GM12878 (cell line): ENCODE results near the gene MAML2. TPM values are rescaled to one million over a fixed set of nuclear protein-coding genes. Genes with fewer than 3 reads are reported as not detected.
A peak's percentile ranks its signal among the peaks of the same experiment; 100 is the strongest.

Source experiments
- ATAC-seq: fragments of 200-7000 bp; cut with Tn5 transposase; 3 replicates; pipeline ENCODE4 v1.9.1; 2020; ENCODE audit warnings: mild to moderate bottlenecking, moderate library complexity
- BruUV-seq: library from RNA; stranded (reverse); fragments of 400-500 nt; replicated peaks from 2 replicates; lab custom pipeline; 2021; lab: Mats Ljungman, UMichigan
- CTCF ChIA-PET: fragments of 300-600 bp; sonication (Branson Sonifier 250); formaldehyde crosslinking; extraction: SDS; loops from one replicate; lab custom pipeline; 2021; ENCODE audit warnings: inconsistent platforms; lab: Yijun Ruan, JAX
- POLR2A ChIA-PET: fragments of 350-600 bp; formaldehyde crosslinking; extraction: SDS; loops from one replicate; lab custom pipeline; 2021; ENCODE audit warnings: inconsistent platforms; lab: Charles Lee
- RAD21 ChIA-PET: fragments of 300-600 bp; sonication (Branson Sonifier 250); formaldehyde crosslinking; loops from one replicate; lab custom pipeline; 2023; ENCODE audit warnings: antibody characterized with exemption; ENCODE audit not compliant: unreplicated experiment; lab: Charles Lee
- SMC1A ChIA-PET: fragments of 300-600 bp; sonication (Branson Sonifier 250); formaldehyde crosslinking; loops from one replicate; lab custom pipeline; 2023; ENCODE audit not compliant: unreplicated experiment, uncharacterized antibody; lab: Charles Lee
- DNase-seq: peaks from one replicate; pipeline ENCODE4 v3.0.0-alpha.2; 2011; ENCODE audit warnings: low read depth, low spot score
- FAIRE-seq: peaks from 3 replicates; lab custom pipeline; 2011; peaks lifted over from hg19 to GRCh38; lab: Jason Lieb, UNC
- H2AFZ ChIP-seq: 2 replicates; pipeline ENCODE4 v1.6.0; 2011; ENCODE audit warnings: low read depth, low read length, control low read depth; ENCODE audit not compliant: control insufficient read depth
- H3K27ac ChIP-seq: 2 replicates; pipeline ENCODE4 v1.5.1; 2011; ENCODE audit warnings: control low read depth; ENCODE audit not compliant: control insufficient read depth, insufficient read depth
- H3K27me3 ChIP-seq, 2 experiments: replicated peaks in 1 of 2; 2 replicates each; pipeline versions ENCODE4 v1.6.0 to v1.6.1; 2011; ENCODE audit warnings: low read length in 1 of 2; ENCODE audit not compliant: control insufficient read depth in 2 of 2, insufficient read depth in 2 of 2
- H3K36me3 ChIP-seq, 2 experiments: 2 replicates each; pipeline ENCODE4 v1.5.1; 2011; ENCODE audit warnings: low read length in 1 of 2; ENCODE audit not compliant: control insufficient read depth in 2 of 2, insufficient read depth in 2 of 2
- H3K4me1 ChIP-seq: 2 replicates; pipeline ENCODE4 v1.6.1; 2011; ENCODE audit warnings: mild to moderate bottlenecking, low read length, moderate library complexity, mixed read lengths; ENCODE audit not compliant: control insufficient read depth, insufficient read depth
- H3K4me2 ChIP-seq: 2 replicates; pipeline ENCODE4 v1.6.0; 2011; ENCODE audit warnings: control low read depth; ENCODE audit not compliant: control insufficient read depth, insufficient read depth
- H3K4me3 ChIP-seq: fragments of 200-600 bp; sonication (generic); 2 replicates; pipeline ENCODE4 v1.5.1; 2016
- H3K79me2 ChIP-seq: 2 replicates; pipeline ENCODE4 v1.6.0; 2011; ENCODE audit warnings: low read length; ENCODE audit not compliant: control insufficient read depth, insufficient read depth
- H3K9ac ChIP-seq: 2 replicates; pipeline ENCODE4 v1.8.0; 2011; ENCODE audit warnings: low read length, control low read depth, mixed read lengths; ENCODE audit not compliant: control insufficient read depth, insufficient read depth
- H3K9me3 ChIP-seq: replicated peaks from 3 replicates; pipeline ENCODE4 v1.5.1; 2011; ENCODE audit warnings: mild to moderate bottlenecking, low read length; ENCODE audit not compliant: control insufficient read depth, insufficient read depth
- H4K20me1 ChIP-seq: 2 replicates; pipeline ENCODE4 v1.6.0; 2011; ENCODE audit not compliant: control insufficient read depth, insufficient read depth
- CBX3 ChIP-seq: fragments of 200-600 bp; sonication (generic); IDR thresholded peaks from 2 replicates; pipeline ENCODE4 v1.6.1; 2016; ENCODE audit warnings: low read depth, borderline replicate concordance
- FOS ChIP-seq: IDR thresholded peaks from 3 replicates; pipeline ENCODE4 v1.6.1; 2011; ENCODE audit warnings: borderline replicate concordance; ENCODE audit not compliant: insufficient read length; ENCODE audit errors: extremely low read depth
- HDAC2 ChIP-seq: fragments of 200-600 bp; sonication (generic); IDR thresholded peaks from 2 replicates; pipeline ENCODE4 v1.6.1; 2017
- HDAC6 ChIP-seq: fragments of 200-600 bp; sonication (generic); IDR thresholded peaks from one replicate; pipeline ENCODE4 v1.8.0; 2017; ENCODE audit warnings: antibody characterized with exemption; ENCODE audit not compliant: unreplicated experiment
- MXI1 ChIP-seq: fragments of 150-350 bp; IDR thresholded peaks from 2 replicates; pipeline ENCODE4 v1.6.1; 2011; ENCODE audit warnings: low read depth, mild to moderate bottlenecking, inconsistent platforms, low read length, improper control_type of control experiment
- NKRF ChIP-seq: fragments of 450-650 bp; conservative IDR thresholded peaks from 2 replicates; pipeline ENCODE4 v1.6.1; 2017; ENCODE audit warnings: mild to moderate bottlenecking, moderate library complexity
- NRF1 ChIP-seq: conservative IDR thresholded peaks from 2 replicates; pipeline ENCODE4 v1.6.1; 2011; ENCODE audit warnings: mild to moderate bottlenecking, low read depth, low read length, improper control_type of control experiment
- SIX5 ChIP-seq: IDR thresholded peaks from 2 replicates; pipeline ENCODE4 v1.6.1; 2011; ENCODE audit warnings: mild to moderate bottlenecking, low read depth, low read length, moderate library complexity; ENCODE audit not compliant: severe bottlenecking
- SRF ChIP-seq, 2 experiments: IDR thresholded peaks; 2 replicates each; pipeline ENCODE4 v1.6.1; 2011; ENCODE audit warnings: low read depth in 2 of 2, low read length in 2 of 2, mild to moderate bottlenecking in 1 of 2, moderate library complexity in 1 of 2
- ZNF207 ChIP-seq: fragments of 450-650 bp; IDR thresholded peaks from 2 replicates; pipeline ENCODE4 v1.6.1; 2014; ENCODE audit warnings: antibody characterized with exemption, mild to moderate bottlenecking, borderline replicate concordance
- ZNF24 ChIP-seq: fragments of 450-650 bp; IDR thresholded peaks from 2 replicates; pipeline ENCODE4 v1.6.1; 2017; ENCODE audit warnings: antibody characterized with exemption, mild to moderate bottlenecking
- ZZZ3 ChIP-seq: IDR thresholded peaks from 2 replicates; pipeline ENCODE4 v1.6.1; 2011; ENCODE audit warnings: low read depth; ENCODE audit not compliant: control insufficient read depth, insufficient read length
- WGBS: methylation state at CpG from one replicate; pipeline ENCODE4 v1.1.6; 2016; ENCODE audit warnings: low lambda C conversion rate; ENCODE audit not compliant: insufficient replicate concordance, insufficient coverage; ENCODE audit errors: missing lambda C conversion rate; 5-methylcytosine and 5-hydroxymethylcytosine counted together
- in situ Hi-C: fragments of 300-500 bp; cut with MboI; formaldehyde crosslinking; loops from 9 replicates; pipeline ENCODE4 v1.14.3; 2018; ENCODE audit warnings: mixed read lengths
- intact Hi-C: fragments of 100-400 bp; cut with micrococcal nuclease; formaldehyde crosslinking; loops from one replicate; pipeline ENCODE4 v1.14.2; 2022; ENCODE audit not compliant: unreplicated experiment
- polyA plus RNA-seq, 11 experiments: library from polyadenylated mRNA; depleted of rRNA in 4 of 11; unstranded in 6 of 11; stranded (reverse) in 5 of 11; fragments of >200 nt; fragmentation: Nextera tagmentation in 4 of 11; fragmentation: Illumina TruSeq in 1 of 11; extraction: Ambion mirVana in 4 of 11; extraction: Trizol in 1 of 11; gene quantifications; 1 replicate in 1 of 11; 2 replicates in 10 of 11; pipeline versions ENCODE4 v1.2.1 to v1.2.3, GENCODE V29; 2011 to 2016; ENCODE audit warnings: inconsistent platforms in 2 of 11, missing spikeins in 2 of 11, low read depth in 1 of 11
- total RNA-seq, 4 experiments: library from RNA; depleted of rRNA in 3 of 4; stranded (reverse); fragments of >200 nt in 3 of 4; fragmentation: Illumina TruSeq in 1 of 4; extraction: Trizol in 1 of 4; gene quantifications; 2 replicates each; pipeline versions ENCODE4 v1.2.1 to v1.2.3, GENCODE V29; 2013 to 2021

The MAML2 gene
- total and polyA plus RNA-seq, 10 of the 15 experiments (the other 5 are each of a cell fraction or from before 2014, with no cell fraction given), result 2.5 to 15.1 (median 12.0) TPM

GRCh38 chr11:96196181-96196662 lies 146.8 kb downstream of the MAML2 start:
- ATAC-seq (no peak), FAIRE-seq (no peak), DNase-seq (no peak)
- H3K27me3 ChIP-seq, result no peaks in the 10 kb centered on the region
- H3K4me1 ChIP-seq, result peaks cover 41% of the 10 kb centered on the region
- peak; percentile 39 to 81; a peak in 3 of 4 replicates for TF ChIP-seq SRF (IDR thresholded peaks at IDR 0.05; ENCODE audit: low read depth in 2 of 2, low read length in 2 of 2)
- TF ChIP-seq ZZZ3, result no peak
- in situ Hi-C loops (no loop called here), intact Hi-C loops (no loop called here)
- peaks cover 1% of the 10 kb centered on the region; the same call in 2 of the 3 replicates for H3K9me3 ChIP-seq
- no peak overlapping the region for H2AFZ ChIP-seq
- no peak overlapping the region for H3K4me3 ChIP-seq
- 0 out of 4 replicates have a peak, but pooled peaks cover 0 to 2% of the 10 kb centered on the region in 2 experiments for H3K36me3 ChIP-seq
- no peak overlapping the region for H3K4me2 ChIP-seq
- peaks cover 27% of the 10 kb centered on the region for H3K79me2 ChIP-seq
- SMC1A ChIA-PET, result interaction anchor here (0.6 to 3.2 kb wide), 5 partner anchors 10 to 542 kb away, joined by 3 to 21 read pairs (median 4); no protein-coding TSS in a partner anchor
- CTCF ChIA-PET, result interaction anchor here (0.6 to 2.8 kb wide), 3 partner anchors 10 to 143 kb away, joined by 3 to 12 read pairs (median 3); no protein-coding TSS in a partner anchor
- POLR2A ChIA-PET, result no interaction called here
- no peak overlapping the region for H3K27ac ChIP-seq
- no TSS peak for BruUV-seq
- H3K9ac ChIP-seq, result no peak overlapping the region
- H4K20me1 ChIP-seq, result no peaks in the 10 kb centered on the region
- whole genome bisulfite sequencing, result 81% methylated on average over 7 of the region's 7 CpGs
- RAD21 ChIA-PET, result interaction anchor here (2.0 to 2.4 kb wide), 2 partner anchors 18 to 59 kb away, joined by 5 to 8 read pairs; no protein-coding TSS in a partner anchor

GRCh38 chr11:96195671-96196070 lies 147.3 kb downstream of the MAML2 start:
- 96% methylated on average over 3 of the region's 3 CpGs for WGBS
- H3K79me2 ChIP-seq, result peaks cover 27% of the 10 kb centered on the region
- in situ Hi-C loops, result no loop called here
- H3K4me2 ChIP-seq, result no peak overlapping the region
- no TSS peak for BruUV-seq
- ChIA-PET POLR2A (interaction anchor here (1.9 kb wide), 1 partner anchor 12 kb away, joined by 5 read pairs; no protein-coding TSS in a partner anchor), SMC1A (interaction anchor here (0.7 to 2.7 kb wide), 3 partner anchors 10 to 166 kb away, joined by 3 to 14 read pairs (median 8); no protein-coding TSS in a partner anchor), CTCF (no interaction called here), RAD21 (no interaction called here)
- H3K36me3 ChIP-seq, result 0 out of 4 replicates have a peak, but pooled peaks cover 0 to 2% of the 10 kb centered on the region in 2 experiments
- peaks cover 46% of the 10 kb centered on the region for H3K4me1 ChIP-seq
- no peak overlapping the region for H3K4me3 ChIP-seq
- intact Hi-C loops, result no loop called here
- DNase-seq (no peak), FAIRE-seq (no peak), ATAC-seq (no peak)
- no peaks in the 10 kb centered on the region for H4K20me1 ChIP-seq
- no peaks in the 10 kb centered on the region for H3K27me3 ChIP-seq
- peaks cover 1% of the 10 kb centered on the region; the same call in 2 of the 3 replicates for H3K9me3 ChIP-seq
- no peak overlapping the region for H3K9ac ChIP-seq
- no peak overlapping the region for H3K27ac ChIP-seq
- H2AFZ ChIP-seq, result no peak overlapping the region
- no peak for TF ChIP-seq ZNF207
- TF ChIP-seq ZNF24, result no peak
- TF ChIP-seq SIX5, result no peak
- TF ChIP-seq FOS, result no peak
- no peak for TF ChIP-seq HDAC2
- no peak for TF ChIP-seq NRF1
- no peak for TF ChIP-seq HDAC6
- no peak for TF ChIP-seq MXI1
- TF ChIP-seq NKRF, result no peak
- TF ChIP-seq CBX3, result no peak
